Choroid plexus epithelial cell (primary cell): ENCODE results near the gene SVOP.

Experiments
- DNase-seq: peaks from one replicate; pipeline ENCODE4 v3.0.0-alpha.2; 2010; ENCODE audit warnings: low read depth
- H3K4me3 ChIP-seq: 2 replicates; pipeline ENCODE4 v1.5.1; 2011; ENCODE audit warnings: low read depth, mild to moderate bottlenecking, control low read depth, low read length, moderate library complexity
- CTCF ChIP-seq: conservative IDR thresholded peaks from 2 replicates; pipeline ENCODE4 v1.5.1; 2011; ENCODE audit warnings: low read depth, mild to moderate bottlenecking, control low read depth, inconsistent platforms, low read length, moderate library complexity

Gene SVOP

GRCh38 chr12:109020146-109020795, 597 bp downstream of the SVOP start:
- H3K4me3 ChIP-seq: no peak overlapping the region
- TF ChIP-seq CTCF: no peak
- no peak for DNase-seq

- no peak overlapping the region for H3K4me3 ChIP-seq
- no peak for DNase-seq
- TF ChIP-seq CTCF: no peak
These were observed 2.6 kb downstream of the SVOP start for GRCh38 chr12:109018296-109018695.

DNA sequence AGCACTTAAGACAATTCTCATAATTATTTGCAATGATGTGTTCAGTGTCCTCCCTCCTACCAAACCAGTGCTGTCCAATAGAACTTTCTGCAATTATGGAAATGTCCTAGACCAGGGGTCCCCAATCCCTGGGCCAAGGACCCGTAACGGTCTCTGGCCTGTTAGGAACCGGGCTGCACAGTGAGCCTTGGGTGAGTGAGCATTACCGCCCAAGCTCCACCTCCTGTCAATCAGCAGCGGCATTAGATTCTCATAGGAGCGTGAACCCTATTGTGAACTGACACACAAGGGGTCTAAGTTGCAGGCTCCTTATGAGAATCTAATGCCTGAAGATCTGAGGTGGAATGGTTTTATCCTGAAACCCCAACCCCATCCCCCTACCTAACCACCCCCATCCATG, 3.9 kb downstream of the SVOP start:
- no peak for DNase-seq
- TF ChIP-seq CTCF: no peak
- H3K4me3 ChIP-seq: no peak overlapping the region

DNA sequence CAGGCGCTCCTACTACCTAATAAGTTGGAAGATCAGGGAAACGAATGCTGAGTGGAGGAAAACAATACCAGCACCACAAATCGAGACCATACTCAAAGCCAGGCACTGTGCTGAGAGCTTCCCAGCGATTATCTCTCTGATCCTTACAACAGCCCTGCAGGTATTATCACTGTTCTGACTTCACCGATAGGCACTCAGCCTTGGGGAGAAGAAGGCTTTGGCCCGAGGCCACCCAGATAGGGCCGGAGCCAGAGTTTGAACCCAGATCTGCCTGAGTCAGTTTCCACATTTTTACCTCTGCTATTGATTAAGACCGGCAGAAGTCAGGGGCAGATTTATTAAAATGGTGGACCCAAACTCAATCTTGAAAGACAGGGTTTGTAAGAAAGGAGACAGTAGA, 4.9 kb downstream of the SVOP start:
- TF ChIP-seq CTCF: no peak
- H3K4me3 ChIP-seq: no peak overlapping the region
- no peak for DNase-seq

GRCh38 chr12:109014984-109015765, 5.7 kb downstream of the SVOP start:
- no peak for TF ChIP-seq CTCF
- DNase-seq: no peak
- no peak overlapping the region for H3K4me3 ChIP-seq

DNA sequence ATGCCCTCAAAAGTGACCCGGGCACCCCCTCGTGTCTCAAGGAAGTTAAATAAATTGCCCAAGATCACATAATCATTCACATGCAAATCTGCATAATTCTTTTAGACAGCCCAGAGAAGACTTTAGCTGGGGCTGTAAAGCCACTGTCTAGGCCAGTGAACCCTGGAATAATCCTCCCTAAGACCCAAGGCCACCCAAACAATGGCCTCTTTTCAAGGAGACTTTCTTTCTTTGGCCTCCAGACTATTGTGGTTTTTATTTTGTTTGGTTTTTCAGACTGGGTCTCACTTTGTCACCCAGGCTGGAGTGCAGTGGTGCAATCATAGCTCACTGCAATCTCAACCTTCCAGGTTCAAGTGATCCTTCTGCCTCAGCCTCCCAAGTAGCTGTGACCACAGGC, 10.6 kb downstream of the SVOP start:
- no peak for DNase-seq
- H3K4me3 ChIP-seq: no peak overlapping the region
- TF ChIP-seq CTCF: no peak

- H3K4me3 ChIP-seq: no peak overlapping the region
- DNase-seq: no peak
- no peak for TF ChIP-seq CTCF
These were observed 11.1 kb downstream of the SVOP start for GRCh38 chr12:109009766-109010165.
